ENCODE results near the gene IFNK. TPM values are rescaled to one million over a fixed set of nuclear protein-coding genes. Genes with fewer than 3 reads are reported as not detected.

Gene IFNK, protein sequence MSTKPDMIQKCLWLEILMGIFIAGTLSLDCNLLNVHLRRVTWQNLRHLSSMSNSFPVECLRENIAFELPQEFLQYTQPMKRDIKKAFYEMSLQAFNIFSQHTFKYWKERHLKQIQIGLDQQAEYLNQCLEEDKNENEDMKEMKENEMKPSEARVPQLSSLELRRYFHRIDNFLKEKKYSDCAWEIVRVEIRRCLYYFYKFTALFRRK
- not detected for total RNA-seq
- polyA plus RNA-seq (2013, experiment 1 of 2): not detected
- polyA plus RNA-seq (2013, experiment 2 of 2): 0.04 TPM
- 0 to 0.09 (median 0) reads per million in 172 experiments for total RNA-seq

DNA sequence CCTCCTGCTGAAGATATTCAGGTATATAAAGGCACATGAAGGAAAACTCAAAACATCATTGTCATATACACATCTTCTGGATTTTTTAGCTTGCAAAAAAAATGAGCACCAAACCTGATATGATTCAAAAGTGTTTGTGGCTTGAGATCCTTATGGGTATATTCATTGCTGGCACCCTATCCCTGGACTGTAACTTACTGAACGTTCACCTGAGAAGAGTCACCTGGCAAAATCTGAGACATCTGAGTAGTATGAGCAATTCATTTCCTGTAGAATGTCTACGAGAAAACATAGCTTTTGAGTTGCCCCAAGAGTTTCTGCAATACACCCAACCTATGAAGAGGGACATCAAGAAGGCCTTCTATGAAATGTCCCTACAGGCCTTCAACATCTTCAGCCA, at the start of gene IFNK:
IFNK (plus strand) TSS at position 55 of the 400 bp plus-strand sequence; CDS start at position 102, 47 bp downstream.
- Histone ChIP-seq H3K27me3 (ENCODE audit: control insufficient read depth in 1 of 2, insufficient read depth in 2 of 2, low read length in 2 of 2) (peaks cover 0 to 7% of the 10 kb centered on the region in 2 experiments), H3K36me3 (ENCODE audit: insufficient read depth, low read length) (no peaks in the 10 kb centered on the region), H3K27ac (ENCODE audit: low read depth in 1 of 2, low read length in 2 of 2) (no peak within 1 kb of the TSS), H3K9me3 (ENCODE audit: control insufficient read depth in 1 of 2, insufficient read depth in 1 of 2, low read length in 2 of 2) (no peaks in the 10 kb centered on the region), H3K4me1 (ENCODE audit: insufficient read depth, low read length) (peaks cover 13% of the 10 kb centered on the region), H3K4me3 (ENCODE audit: low read length) (no peak within 1 kb of the TSS)
- Mint-ChIP-seq H3K4me3 (no peak within 1 kb of the TSS), H3K9me3 (no peaks in the 10 kb centered on the region), H3K27me3 (peaks cover 3% of the 10 kb centered on the region), H3K4me1 (ENCODE audit: low read depth) (peaks cover 15% of the 10 kb centered on the region), H3K27ac (no peak within 1 kb of the TSS), H3K36me3 (ENCODE audit: low read depth) (peaks cover 7% of the 10 kb centered on the region)
- POLR2A ChIA-PET: interaction anchor here (0.8 kb wide), 1 partner anchor 115 kb away, joined by 4 read pairs; no protein-coding TSS in a partner anchor
- TF ChIP-seq, protein P1, sequence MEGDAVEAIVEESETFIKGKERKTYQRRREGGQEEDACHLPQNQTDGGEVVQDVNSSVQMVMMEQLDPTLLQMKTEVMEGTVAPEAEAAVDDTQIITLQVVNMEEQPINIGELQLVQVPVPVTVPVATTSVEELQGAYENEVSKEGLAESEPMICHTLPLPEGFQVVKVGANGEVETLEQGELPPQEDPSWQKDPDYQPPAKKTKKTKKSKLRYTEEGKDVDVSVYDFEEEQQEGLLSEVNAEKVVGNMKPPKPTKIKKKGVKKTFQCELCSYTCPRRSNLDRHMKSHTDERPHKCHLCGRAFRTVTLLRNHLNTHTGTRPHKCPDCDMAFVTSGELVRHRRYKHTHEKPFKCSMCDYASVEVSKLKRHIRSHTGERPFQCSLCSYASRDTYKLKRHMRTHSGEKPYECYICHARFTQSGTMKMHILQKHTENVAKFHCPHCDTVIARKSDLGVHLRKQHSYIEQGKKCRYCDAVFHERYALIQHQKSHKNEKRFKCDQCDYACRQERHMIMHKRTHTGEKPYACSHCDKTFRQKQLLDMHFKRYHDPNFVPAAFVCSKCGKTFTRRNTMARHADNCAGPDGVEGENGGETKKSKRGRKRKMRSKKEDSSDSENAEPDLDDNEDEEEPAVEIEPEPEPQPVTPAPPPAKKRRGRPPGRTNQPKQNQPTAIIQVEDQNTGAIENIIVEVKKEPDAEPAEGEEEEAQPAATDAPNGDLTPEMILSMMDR (IDR thresholded peaks at IDR 0.05): no peak
- DNase-seq: no peak
- intact Hi-C loops (cut with DNase I, micrococcal nuclease): no loop called here
- CTCF ChIA-PET: no interaction called here
- ATAC-seq (ENCODE audit: poor library complexity): no peak

DNA sequence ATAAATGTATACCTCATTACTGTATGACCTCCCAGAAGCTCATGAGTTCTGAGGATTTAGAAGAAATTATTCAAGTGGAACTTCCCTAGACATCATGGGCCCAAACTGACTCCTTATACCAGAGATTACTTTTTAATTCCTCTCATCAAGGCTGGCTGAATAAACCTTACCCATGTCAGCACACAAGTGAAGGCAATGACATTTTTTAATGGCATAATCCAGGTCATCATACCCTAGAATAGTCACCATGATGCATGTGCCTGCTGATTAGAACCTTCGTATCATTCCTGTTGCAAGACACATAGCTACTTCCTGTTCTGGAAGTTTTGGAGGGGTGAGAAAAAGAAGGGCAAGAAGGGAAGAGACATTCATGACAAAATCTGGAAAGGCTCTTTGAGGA, 49.8 kb upstream of the IFNK start:
- ChIA-PET POLR2A (interaction anchor here (0.7 kb wide), 1 partner anchor 11 kb away, joined by 3 read pairs; no protein-coding TSS in a partner anchor), CTCF (no interaction called here)
- peaks cover 8% of the 10 kb centered on the region for H3K9me3 Mint-ChIP-seq
- H3K27me3 Mint-ChIP-seq: no peaks in the 10 kb centered on the region
- H3K4me1 ChIP-seq (ENCODE audit: insufficient read depth, low read length): no peaks in the 10 kb centered on the region
- no peak overlapping the region for H3K4me3 ChIP-seq (ENCODE audit: low read length)
- H3K36me3 Mint-ChIP-seq (ENCODE audit: low read depth): peaks cover 15% of the 10 kb centered on the region
- DNase-seq (no peak), ATAC-seq (ENCODE audit: poor library complexity) (no peak)
- no peak overlapping the region for H3K4me3 Mint-ChIP-seq
- H3K27ac ChIP-seq (ENCODE audit: low read depth in 1 of 2, low read length in 2 of 2): no peak overlapping the region
- H3K27ac Mint-ChIP-seq: no peak overlapping the region
- no peaks in the 10 kb centered on the region for H3K27me3 ChIP-seq (ENCODE audit: control insufficient read depth in 1 of 2, insufficient read depth in 2 of 2, low read length in 2 of 2)
- TF ChIP-seq, protein P1 (IDR thresholded peaks at IDR 0.05): no peak
- H3K4me1 Mint-ChIP-seq (ENCODE audit: low read depth): no peaks in the 10 kb centered on the region
- H3K36me3 ChIP-seq (ENCODE audit: insufficient read depth, low read length): no peaks in the 10 kb centered on the region
- intact Hi-C loops (cut with DNase I, micrococcal nuclease): no loop called here
- H3K9me3 ChIP-seq (ENCODE audit: control insufficient read depth in 1 of 2, insufficient read depth in 1 of 2, low read length in 2 of 2): no peaks in the 10 kb centered on the region

DNA sequence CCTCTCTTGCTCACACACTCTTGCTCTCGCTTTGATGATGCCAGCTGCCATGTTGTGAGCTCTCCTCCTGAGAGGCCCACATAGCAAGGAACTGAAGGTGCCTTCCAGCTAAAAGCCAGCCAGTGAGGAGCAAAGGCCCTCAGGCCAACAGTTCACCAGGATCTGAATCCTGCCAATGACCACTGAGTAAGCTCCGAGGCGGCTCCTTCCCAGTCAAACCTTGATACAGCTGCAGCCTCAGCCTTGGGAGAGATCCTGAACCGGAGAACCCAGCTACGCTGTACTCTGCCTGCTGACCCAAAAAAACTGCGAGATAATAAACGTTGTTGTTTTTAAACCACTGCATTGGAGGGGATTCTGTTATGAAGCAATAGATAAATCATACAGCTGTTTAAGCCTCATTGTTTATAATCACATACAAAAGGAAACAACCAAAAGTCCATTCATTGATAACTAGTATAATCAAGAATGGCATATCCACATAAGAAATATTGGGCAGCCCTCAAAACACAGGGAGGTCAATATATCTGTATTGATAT, 49.0 kb upstream of the IFNK start:
- no peak overlapping the region for H3K4me3 Mint-ChIP-seq
- POLR2A ChIA-PET: interaction anchor here (0.7 kb wide), 1 partner anchor 10 kb away, joined by 3 read pairs; no protein-coding TSS in a partner anchor

More for the DNA sequence above, 49.0 kb upstream of the IFNK start:
- intact Hi-C loops (cut with DNase I, micrococcal nuclease): no loop called here
- no peaks in the 10 kb centered on the region for H3K9me3 ChIP-seq (ENCODE audit: control insufficient read depth in 1 of 2, insufficient read depth in 1 of 2, low read length in 2 of 2)
- Mint-ChIP-seq H3K27ac (no peak overlapping the region), H3K36me3 (ENCODE audit: low read depth) (peaks cover 15% of the 10 kb centered on the region), H3K27me3 (no peaks in the 10 kb centered on the region), H3K4me1 (ENCODE audit: low read depth) (no peaks in the 10 kb centered on the region), H3K9me3 (peaks cover 8% of the 10 kb centered on the region)
- ATAC-seq (ENCODE audit: poor library complexity) (no peak), DNase-seq (no peak)
- H3K4me1 ChIP-seq (ENCODE audit: insufficient read depth, low read length): no peaks in the 10 kb centered on the region
- TF ChIP-seq, protein P1 (IDR thresholded peaks at IDR 0.05): no peak
- H3K4me3 ChIP-seq (ENCODE audit: low read length): no peak overlapping the region
- H3K36me3 ChIP-seq (ENCODE audit: insufficient read depth, low read length): no peaks in the 10 kb centered on the region
- CTCF ChIA-PET: no interaction called here
- H3K27me3 ChIP-seq (ENCODE audit: control insufficient read depth in 1 of 2, insufficient read depth in 2 of 2, low read length in 2 of 2): no peaks in the 10 kb centered on the region
- no peak overlapping the region for H3K27ac ChIP-seq (ENCODE audit: low read depth in 1 of 2, low read length in 2 of 2)

Data from CD4-positive, alpha-beta T cell (primary cell).